ENCODE results near the gene CREBBP.
A peak's percentile ranks its signal among the peaks of the same experiment; 100 is the strongest.

The CREBBP gene

GRCh38 chr16:3781421-3781820 is 99.1 kb downstream of the CREBBP start:
- H3K36me3 ChIP-seq (ENCODE audit: control insufficient read depth in 4 of 4, insufficient read depth in 4 of 4, low read length in 3 of 4), result peaks cover 29 to 76% (median 44%) of the 10 kb centered on the region in 4 experiments
- ChIA-PET POLR2A (no interaction called here), CTCF (interaction anchor here (1.0 to 1.2 kb wide), 2 partner anchors 14 to 22 kb away, joined by 3 to 4 read pairs; no protein-coding TSS in a partner anchor)
- no peaks in the 10 kb centered on the region for H3K4me1 ChIP-seq (ENCODE audit: control extremely low read depth in 1 of 4, control insufficient read depth in 4 of 4, insufficient read depth in 4 of 4, low read length in 3 of 4)
- DNase-seq, result no peak
- H3K27ac ChIP-seq (ENCODE audit: insufficient read depth in 1 of 2, low read depth in 1 of 2, low read length in 2 of 2, poor library complexity in 1 of 2, severe bottlenecking in 2 of 2), result no peak overlapping the region
- 100% methylated on average over 2 of the region's 4 CpGs for WGBS (ENCODE audit: insufficient coverage)
- H3K27me3 ChIP-seq (replicated peaks in 2 of 5; ENCODE audit: control insufficient read depth in 4 of 5, insufficient read depth in 5 of 5, low read length in 4 of 5), result no peaks in the 10 kb centered on the region
- no peak overlapping the region for H3K4me3 ChIP-seq (ENCODE audit: control insufficient read depth in 1 of 7, extremely low read depth in 1 of 7, insufficient read depth in 4 of 7, low read depth in 2 of 7, low read length in 6 of 7)
- no peaks in the 10 kb centered on the region for H3K9me3 ChIP-seq (ENCODE audit: control extremely low read depth in 1 of 5, control insufficient read depth in 4 of 5, insufficient read depth in 2 of 5, low read depth in 1 of 5, low read length in 4 of 5)

- Histone ChIP-seq H3K27me3 (replicated peaks in 2 of 5; ENCODE audit: control insufficient read depth in 4 of 5, insufficient read depth in 5 of 5, low read length in 4 of 5) (no peaks in the 10 kb centered on the region), H3K4me3 (ENCODE audit: control insufficient read depth in 1 of 7, extremely low read depth in 1 of 7, insufficient read depth in 4 of 7, low read depth in 2 of 7, low read length in 6 of 7) (no peak overlapping the region), H3K36me3 (ENCODE audit: control insufficient read depth in 4 of 4, insufficient read depth in 4 of 4, low read length in 3 of 4) (peaks cover 31 to 77% (median 46%) of the 10 kb centered on the region in 4 experiments), H3K9me3 (ENCODE audit: control extremely low read depth in 1 of 5, control insufficient read depth in 4 of 5, insufficient read depth in 2 of 5, low read depth in 1 of 5, low read length in 4 of 5) (no peaks in the 10 kb centered on the region), H3K4me1 (ENCODE audit: control extremely low read depth in 1 of 4, control insufficient read depth in 4 of 4, insufficient read depth in 4 of 4, low read length in 3 of 4) (no peaks in the 10 kb centered on the region), H3K27ac (ENCODE audit: insufficient read depth in 1 of 2, low read depth in 1 of 2, low read length in 2 of 2, poor library complexity in 1 of 2, severe bottlenecking in 2 of 2) (no peak overlapping the region)
- 63% methylated on average over 5 of the region's 6 CpGs for WGBS (ENCODE audit: insufficient coverage)
- CTCF ChIA-PET, result interaction anchor here (1.1 to 1.2 kb wide), 2 partner anchors 15 to 21 kb away, joined by 3 to 4 read pairs; no protein-coding TSS in a partner anchor
- DNase-seq, result peak; percentile 26 to 58 (median 55)
- POLR2A ChIA-PET, result no interaction called here
Measured at GRCh38 chr16:3780570-3780969, 99.9 kb downstream of the CREBBP start.

GRCh38 chr16:3776316-3776715 is 104.2 kb downstream of the CREBBP start:
- 98% methylated on average over 4 of the region's 4 CpGs for WGBS (ENCODE audit: insufficient coverage)
- DNase-seq, result no peak
- Histone ChIP-seq H3K9me3 (ENCODE audit: control extremely low read depth in 1 of 5, control insufficient read depth in 4 of 5, insufficient read depth in 2 of 5, low read depth in 1 of 5, low read length in 4 of 5) (no peaks in the 10 kb centered on the region), H3K4me3 (ENCODE audit: control insufficient read depth in 1 of 7, extremely low read depth in 1 of 7, insufficient read depth in 4 of 7, low read depth in 2 of 7, low read length in 6 of 7) (no peak overlapping the region), H3K27me3 (replicated peaks in 2 of 5; ENCODE audit: control insufficient read depth in 4 of 5, insufficient read depth in 5 of 5, low read length in 4 of 5) (no peaks in the 10 kb centered on the region), H3K36me3 (ENCODE audit: control insufficient read depth in 4 of 4, insufficient read depth in 4 of 4, low read length in 3 of 4) (peaks cover 23 to 87% (median 59%) of the 10 kb centered on the region in 4 experiments), H3K4me1 (ENCODE audit: control extremely low read depth in 1 of 4, control insufficient read depth in 4 of 4, insufficient read depth in 4 of 4, low read length in 3 of 4) (no peaks in the 10 kb centered on the region), H3K27ac (ENCODE audit: insufficient read depth in 1 of 2, low read depth in 1 of 2, low read length in 2 of 2, poor library complexity in 1 of 2, severe bottlenecking in 2 of 2) (no peak overlapping the region)
- CTCF ChIA-PET, result no interaction called here
- POLR2A ChIA-PET, result no interaction called here

GRCh38 chr16:3774819-3775218 is 105.7 kb downstream of the CREBBP start:
- Histone ChIP-seq H3K27ac (ENCODE audit: insufficient read depth in 1 of 2, low read depth in 1 of 2, low read length in 2 of 2, poor library complexity in 1 of 2, severe bottlenecking in 2 of 2) (no peak overlapping the region), H3K4me3 (ENCODE audit: control insufficient read depth in 1 of 7, extremely low read depth in 1 of 7, insufficient read depth in 4 of 7, low read depth in 2 of 7, low read length in 6 of 7) (no peak overlapping the region), H3K27me3 (replicated peaks in 2 of 5; ENCODE audit: control insufficient read depth in 4 of 5, insufficient read depth in 5 of 5, low read length in 4 of 5) (no peaks in the 10 kb centered on the region), H3K4me1 (ENCODE audit: control extremely low read depth in 1 of 4, control insufficient read depth in 4 of 4, insufficient read depth in 4 of 4, low read length in 3 of 4) (no peaks in the 10 kb centered on the region), H3K9me3 (ENCODE audit: control extremely low read depth in 1 of 5, control insufficient read depth in 4 of 5, insufficient read depth in 2 of 5, low read depth in 1 of 5, low read length in 4 of 5) (no peaks in the 10 kb centered on the region), H3K36me3 (ENCODE audit: control insufficient read depth in 4 of 4, insufficient read depth in 4 of 4, low read length in 3 of 4) (peaks cover 24 to 87% (median 62%) of the 10 kb centered on the region in 4 experiments)
- ChIA-PET POLR2A (interaction anchor here (0.5 kb wide), 1 partner anchor 15 kb away, joined by 3 read pairs; no protein-coding TSS in a partner anchor), CTCF (no interaction called here)
- DNase-seq, result no peak
- WGBS (ENCODE audit: insufficient coverage), result 97% methylated on average over 6 of the region's 6 CpGs

GRCh38 chr16:3774156-3774767 is 106.3 kb downstream of the CREBBP start:
- Histone ChIP-seq H3K27me3 (replicated peaks in 2 of 5; ENCODE audit: control insufficient read depth in 4 of 5, insufficient read depth in 5 of 5, low read length in 4 of 5) (no peaks in the 10 kb centered on the region), H3K9me3 (ENCODE audit: control extremely low read depth in 1 of 5, control insufficient read depth in 4 of 5, insufficient read depth in 2 of 5, low read depth in 1 of 5, low read length in 4 of 5) (no peaks in the 10 kb centered on the region), H3K4me3 (ENCODE audit: control insufficient read depth in 1 of 7, extremely low read depth in 1 of 7, insufficient read depth in 4 of 7, low read depth in 2 of 7, low read length in 6 of 7) (no peak overlapping the region), H3K4me1 (ENCODE audit: control extremely low read depth in 1 of 4, control insufficient read depth in 4 of 4, insufficient read depth in 4 of 4, low read length in 3 of 4) (no peaks in the 10 kb centered on the region), H3K27ac (ENCODE audit: insufficient read depth in 1 of 2, low read depth in 1 of 2, low read length in 2 of 2, poor library complexity in 1 of 2, severe bottlenecking in 2 of 2) (no peak overlapping the region), H3K36me3 (ENCODE audit: control insufficient read depth in 4 of 4, insufficient read depth in 4 of 4, low read length in 3 of 4) (peaks cover 22 to 88% (median 61%) of the 10 kb centered on the region in 4 experiments)
- CTCF ChIA-PET, result no interaction called here
- 100% methylated on average over 4 of the region's 6 CpGs for WGBS (ENCODE audit: insufficient coverage)
- no peak for DNase-seq
- POLR2A ChIA-PET, result no interaction called here

- Histone ChIP-seq H3K27me3 (replicated peaks in 2 of 5; ENCODE audit: control insufficient read depth in 4 of 5, insufficient read depth in 5 of 5, low read length in 4 of 5) (no peaks in the 10 kb centered on the region), H3K4me3 (ENCODE audit: control insufficient read depth in 1 of 7, extremely low read depth in 1 of 7, insufficient read depth in 4 of 7, low read depth in 2 of 7, low read length in 6 of 7) (no peak overlapping the region), H3K36me3 (ENCODE audit: control insufficient read depth in 4 of 4, insufficient read depth in 4 of 4, low read length in 3 of 4) (peaks cover 21 to 89% (median 66%) of the 10 kb centered on the region in 4 experiments), H3K9me3 (ENCODE audit: control extremely low read depth in 1 of 5, control insufficient read depth in 4 of 5, insufficient read depth in 2 of 5, low read depth in 1 of 5, low read length in 4 of 5) (no peaks in the 10 kb centered on the region), H3K27ac (ENCODE audit: insufficient read depth in 1 of 2, low read depth in 1 of 2, low read length in 2 of 2, poor library complexity in 1 of 2, severe bottlenecking in 2 of 2) (no peak overlapping the region), H3K4me1 (ENCODE audit: control extremely low read depth in 1 of 4, control insufficient read depth in 4 of 4, insufficient read depth in 4 of 4, low read length in 3 of 4) (no peaks in the 10 kb centered on the region)
- ChIA-PET POLR2A (no interaction called here), CTCF (no interaction called here)
- 99% methylated on average over 12 of the region's 14 CpGs for WGBS (ENCODE audit: insufficient coverage)
- no peak for DNase-seq
Measured at GRCh38 chr16:3773663-3774062, 106.8 kb downstream of the CREBBP start.

GRCh38 chr16:3771513-3771912 is 109.0 kb downstream of the CREBBP start:
- Histone ChIP-seq H3K9me3 (ENCODE audit: control extremely low read depth in 1 of 5, control insufficient read depth in 4 of 5, insufficient read depth in 2 of 5, low read depth in 1 of 5, low read length in 4 of 5) (no peaks in the 10 kb centered on the region), H3K4me3 (ENCODE audit: control insufficient read depth in 1 of 7, extremely low read depth in 1 of 7, insufficient read depth in 4 of 7, low read depth in 2 of 7, low read length in 6 of 7) (no peak overlapping the region), H3K36me3 (ENCODE audit: control insufficient read depth in 4 of 4, insufficient read depth in 4 of 4, low read length in 3 of 4) (peaks cover 26 to 91% (median 69%) of the 10 kb centered on the region in 4 experiments), H3K4me1 (ENCODE audit: control extremely low read depth in 1 of 4, control insufficient read depth in 4 of 4, insufficient read depth in 4 of 4, low read length in 3 of 4) (no peaks in the 10 kb centered on the region), H3K27me3 (replicated peaks in 2 of 5; ENCODE audit: control insufficient read depth in 4 of 5, insufficient read depth in 5 of 5, low read length in 4 of 5) (no peaks in the 10 kb centered on the region), H3K27ac (ENCODE audit: insufficient read depth in 1 of 2, low read depth in 1 of 2, low read length in 2 of 2, poor library complexity in 1 of 2, severe bottlenecking in 2 of 2) (no peak overlapping the region)
- no peak for DNase-seq
- 100% methylated on average over 1 of the region's 5 CpGs for WGBS (ENCODE audit: insufficient coverage)
- POLR2A ChIA-PET, result interaction anchor here (0.6 kb wide), 1 partner anchor 44 kb away, joined by 3 read pairs; no protein-coding TSS in a partner anchor
- CTCF ChIA-PET, result no interaction called here
